DOHH2 (cell line): ENCODE data around the gene SEMA4D.

Source experiments
- H3F3A ChIP-seq: fragments of 200-600 bp; sonication (generic), shearing (Covaris generic); 2 replicates; pipeline ENCODE4 v1.6.0; 2016; ENCODE audit warnings: antibody characterized with exemption, mild to moderate bottlenecking; ENCODE audit not compliant: control insufficient read depth, insufficient read depth
- H3K27ac ChIP-seq: fragments of 200-600 bp; sonication (generic); 2 replicates; pipeline ENCODE4 v1.5.1; 2014; ENCODE audit warnings: low read depth, mild to moderate bottlenecking, low read length, moderate library complexity
- H3K27me3 ChIP-seq: fragments of 200-600 bp; sonication (generic); 2 replicates; pipeline ENCODE4 v1.6.1; 2014; ENCODE audit warnings: mild to moderate bottlenecking, low read length, mixed read lengths; ENCODE audit not compliant: control insufficient read depth
- H3K36me3 ChIP-seq: fragments of 200-600 bp; sonication (generic); 2 replicates; pipeline ENCODE4 v1.6.1; 2014; ENCODE audit warnings: mild to moderate bottlenecking, low read length, moderate library complexity, mixed read lengths; ENCODE audit not compliant: control insufficient read depth
- H3K4me1 ChIP-seq: fragments of 200-600 bp; sonication (generic); 2 replicates; pipeline ENCODE4 v1.6.1; 2014; ENCODE audit warnings: mild to moderate bottlenecking, low read length, mixed read lengths; ENCODE audit not compliant: control insufficient read depth
- H3K4me2 ChIP-seq: fragments of 200-600 bp; sonication (generic); 2 replicates; pipeline ENCODE4 v1.6.0; 2014; ENCODE audit warnings: mild to moderate bottlenecking, low read length, moderate library complexity
- H3K4me3 ChIP-seq: fragments of 200-600 bp; sonication (generic); 2 replicates; pipeline ENCODE4 v1.5.1; 2014; ENCODE audit warnings: mild to moderate bottlenecking, low read length, mixed read lengths
- H3K79me2 ChIP-seq: fragments of 200-600 bp; sonication (generic); 2 replicates; pipeline ENCODE4 v1.6.1; 2014; ENCODE audit warnings: mild to moderate bottlenecking, low read length, mixed read lengths; ENCODE audit not compliant: control insufficient read depth
- H3K9me2 ChIP-seq: fragments of 200-600 bp; sonication (generic); replicated peaks from 2 replicates; pipeline ENCODE4 v1.6.1; 2014; ENCODE audit warnings: mild to moderate bottlenecking, low read length, mixed read lengths; ENCODE audit not compliant: control insufficient read depth
- H3K9me3 ChIP-seq: fragments of 200-600 bp; sonication (generic); 2 replicates; pipeline ENCODE4 v1.6.1; 2014; ENCODE audit warnings: antibody characterized with exemption, low read length, mixed read lengths; ENCODE audit not compliant: control insufficient read depth, insufficient read depth
- H4K20me1 ChIP-seq: fragments of 200-600 bp; sonication (generic); 2 replicates; pipeline ENCODE4 v1.6.0; 2014; ENCODE audit warnings: low read depth, mild to moderate bottlenecking, antibody characterized with exemption, low read length, moderate library complexity; ENCODE audit not compliant: control insufficient read depth, insufficient read depth
- EZH2phosphoT487 ChIP-seq: fragments of 200-600 bp; sonication (generic); IDR thresholded peaks from 2 replicates; pipeline ENCODE4 v1.6.1; 2017; ENCODE audit warnings: borderline replicate concordance, mild to moderate bottlenecking, antibody characterized with exemption, low read length, moderate library complexity, mixed read lengths
- TF ChIP-seq, protein P1 (sequence below): fragments of 200-600 bp; sonication (generic); IDR thresholded peaks from one replicate; pipeline ENCODE4 v1.5.1; 2014; ENCODE audit warnings: antibody characterized with exemption, mild to moderate bottlenecking, low read depth, low read length; ENCODE audit not compliant: poor library complexity, severe bottlenecking

SEMA4D gene

DNA sequence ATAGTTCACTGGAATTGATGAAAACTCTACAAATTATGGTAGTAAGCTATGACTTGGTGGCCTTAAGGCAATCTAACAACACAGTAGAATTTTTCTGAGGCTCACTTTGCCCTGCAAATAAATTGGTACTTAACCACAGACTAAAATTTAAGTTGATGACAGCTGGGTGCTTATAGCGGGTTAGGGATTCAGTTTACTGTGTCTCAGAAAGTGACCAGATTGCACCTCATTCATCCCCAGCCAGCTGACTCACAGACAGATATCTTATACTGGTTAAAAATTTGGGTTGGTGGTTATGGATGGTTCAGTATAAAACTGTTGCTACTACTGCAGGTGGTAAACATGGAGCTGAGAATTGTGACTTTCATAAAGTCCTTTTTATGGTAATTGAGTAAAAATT, 184.1 kb downstream of the SEMA4D start:
- Histone ChIP-seq H3K4me2 (peak overlapping the region; percentile 89), H3K4me3 (peak overlapping the region; percentile 95), H3K4me1 (peaks cover 60% of the 10 kb centered on the region), H3K36me3 (peaks cover 86% of the 10 kb centered on the region), H3K27ac (peak overlapping the region; percentile 89), H4K20me1 (peaks cover 37% of the 10 kb centered on the region), H3K9me3 (no peaks in the 10 kb centered on the region), H3F3A (peaks cover 67% of the 10 kb centered on the region), H3K79me2 (peaks cover 78% of the 10 kb centered on the region), H3K27me3 (no peaks in the 10 kb centered on the region), H3K9me2 (no peaks in the 10 kb centered on the region)
- TF ChIP-seq EZH2phosphoT487: no peak
- TF ChIP-seq, protein P1, sequence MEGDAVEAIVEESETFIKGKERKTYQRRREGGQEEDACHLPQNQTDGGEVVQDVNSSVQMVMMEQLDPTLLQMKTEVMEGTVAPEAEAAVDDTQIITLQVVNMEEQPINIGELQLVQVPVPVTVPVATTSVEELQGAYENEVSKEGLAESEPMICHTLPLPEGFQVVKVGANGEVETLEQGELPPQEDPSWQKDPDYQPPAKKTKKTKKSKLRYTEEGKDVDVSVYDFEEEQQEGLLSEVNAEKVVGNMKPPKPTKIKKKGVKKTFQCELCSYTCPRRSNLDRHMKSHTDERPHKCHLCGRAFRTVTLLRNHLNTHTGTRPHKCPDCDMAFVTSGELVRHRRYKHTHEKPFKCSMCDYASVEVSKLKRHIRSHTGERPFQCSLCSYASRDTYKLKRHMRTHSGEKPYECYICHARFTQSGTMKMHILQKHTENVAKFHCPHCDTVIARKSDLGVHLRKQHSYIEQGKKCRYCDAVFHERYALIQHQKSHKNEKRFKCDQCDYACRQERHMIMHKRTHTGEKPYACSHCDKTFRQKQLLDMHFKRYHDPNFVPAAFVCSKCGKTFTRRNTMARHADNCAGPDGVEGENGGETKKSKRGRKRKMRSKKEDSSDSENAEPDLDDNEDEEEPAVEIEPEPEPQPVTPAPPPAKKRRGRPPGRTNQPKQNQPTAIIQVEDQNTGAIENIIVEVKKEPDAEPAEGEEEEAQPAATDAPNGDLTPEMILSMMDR: no peak

DNA sequence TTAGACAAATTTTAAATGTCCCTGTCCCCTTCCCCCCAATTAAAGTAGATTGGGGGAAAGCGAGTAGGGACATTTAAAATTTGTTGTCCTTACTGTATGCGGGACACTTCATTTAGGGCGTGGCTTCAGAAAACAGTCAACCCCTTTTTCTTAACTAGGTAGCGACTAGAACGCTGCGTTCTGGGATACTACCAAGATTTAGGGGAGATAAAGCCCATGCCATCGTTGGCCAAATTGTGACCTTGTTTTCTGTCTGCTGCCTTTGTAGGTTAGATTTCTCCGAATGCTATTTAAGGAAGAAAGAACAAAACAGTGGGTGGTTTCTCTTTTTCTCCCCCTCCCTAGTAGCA, 185.7 kb downstream of the SEMA4D start:
- TF ChIP-seq, protein P1: no peak
- TF ChIP-seq EZH2phosphoT487: no peak
- Histone ChIP-seq H3K27ac (peak overlapping the region; percentile 89), H3K4me2 (peak overlapping the region; percentile 89)

DNA sequence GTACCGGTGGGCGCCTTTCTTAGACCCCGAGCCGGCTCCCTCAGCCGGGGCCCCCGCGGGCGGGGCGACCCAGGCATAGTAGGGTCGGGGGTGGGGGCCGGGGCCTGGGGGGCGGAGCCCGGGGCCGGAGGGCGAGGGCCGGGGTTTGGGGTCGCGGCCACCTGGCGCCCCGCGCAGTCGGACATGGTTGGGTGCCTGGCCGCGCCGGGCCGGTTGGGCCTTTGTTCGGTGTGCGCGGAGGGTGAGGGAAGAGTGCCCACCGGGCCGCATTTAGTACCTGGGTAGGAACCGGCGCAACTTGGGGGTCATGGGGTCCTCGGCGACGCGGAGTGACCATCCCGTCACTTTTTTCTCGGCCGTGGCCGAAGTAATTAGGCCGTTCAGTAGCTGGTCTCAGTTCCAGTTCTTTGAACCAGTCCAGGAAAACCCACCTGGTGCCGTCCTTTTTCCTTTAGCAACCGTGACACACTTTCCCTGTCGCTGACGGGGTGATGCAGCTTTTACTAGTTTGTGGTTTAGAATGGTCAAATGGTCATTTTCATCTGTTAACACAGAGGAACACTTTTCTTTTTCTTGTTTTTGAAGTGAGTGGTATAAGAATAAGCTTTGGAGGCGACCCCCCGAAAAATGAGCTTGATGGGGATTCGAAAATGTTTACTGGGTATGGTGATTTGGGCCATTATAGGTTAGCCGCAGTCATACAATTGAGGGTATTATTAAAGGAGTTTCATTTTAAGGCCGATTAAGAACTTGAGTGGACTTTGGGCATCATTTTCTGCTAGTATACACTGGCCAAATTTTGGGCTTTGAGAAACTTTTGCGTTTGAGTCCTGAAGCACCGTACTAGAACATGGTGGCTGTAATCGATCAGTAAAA, 186.3 kb downstream of the SEMA4D start:
- H3F3A ChIP-seq: peaks cover 62% of the 10 kb centered on the region
- TF ChIP-seq, protein P1: no peak
- no peak for TF ChIP-seq EZH2phosphoT487
- peaks cover 94% of the 10 kb centered on the region for H3K79me2 ChIP-seq
- peak overlapping the region; percentile 89 for H3K4me2 ChIP-seq
- no peaks in the 10 kb centered on the region for H3K27me3 ChIP-seq
- peak overlapping the region; percentile 89 for H3K27ac ChIP-seq
- peaks cover 37% of the 10 kb centered on the region for H4K20me1 ChIP-seq
- H3K4me3 ChIP-seq: peak overlapping the region; percentile 95
- H3K36me3 ChIP-seq: peaks cover 92% of the 10 kb centered on the region
- H3K9me3 ChIP-seq: no peaks in the 10 kb centered on the region
- H3K4me1 ChIP-seq: peaks cover 68% of the 10 kb centered on the region
- no peaks in the 10 kb centered on the region for H3K9me2 ChIP-seq

More for the DNA sequence above, 185.7 kb downstream of the SEMA4D start:
- H3K9me2 ChIP-seq: no peaks in the 10 kb centered on the region
- H3F3A ChIP-seq: peaks cover 65% of the 10 kb centered on the region
- H3K9me3 ChIP-seq: no peaks in the 10 kb centered on the region
- H3K79me2 ChIP-seq: peaks cover 94% of the 10 kb centered on the region
- peak overlapping the region; percentile 95 for H3K4me3 ChIP-seq
- peaks cover 92% of the 10 kb centered on the region for H3K36me3 ChIP-seq
- peaks cover 68% of the 10 kb centered on the region for H3K4me1 ChIP-seq
- no peaks in the 10 kb centered on the region for H3K27me3 ChIP-seq
- peaks cover 37% of the 10 kb centered on the region for H4K20me1 ChIP-seq
